Measurements from ENCODE around the gene PRAMEF1.
"Not testable (repeated sequence)": the region's sequence is repeated elsewhere in the genome, so short reads cannot be mapped to it uniquely, and the experiment has no call there.

DNA sequence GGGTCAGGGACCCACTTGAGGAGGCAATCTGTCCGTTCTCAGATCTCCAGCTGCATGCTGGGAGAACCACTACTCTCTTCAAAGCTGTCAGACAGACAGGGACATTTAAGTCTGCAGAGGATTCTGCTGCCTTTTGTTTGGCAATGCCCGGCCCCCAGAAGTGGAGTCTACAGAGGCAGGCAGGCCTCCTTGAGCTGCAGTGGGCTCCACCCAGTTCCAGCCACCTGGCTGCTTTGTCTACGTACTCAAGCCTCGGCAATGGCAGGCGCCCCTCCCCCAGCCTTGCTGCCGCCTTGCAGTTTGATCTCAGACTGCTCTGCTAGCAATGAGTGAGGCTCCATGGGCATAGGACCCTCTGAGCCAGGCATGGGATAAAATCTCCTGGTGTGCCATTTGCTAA, 27.9 kb downstream of the PRAMEF1 start:
- not testable (repeated sequence) for TF ChIP-seq ZNF302 (tag by site-specific recombination; IDR thresholded peaks at IDR 0.05; ENCODE audit: low read depth); ZIC2 (tag by site-specific recombination; IDR thresholded peaks at IDR 0.05); TCF7L2 (IDR thresholded peaks at IDR 0.05; ENCODE audit: borderline replicate concordance, low read depth, low read length); ZNF366 (tag by site-specific recombination; conservative IDR thresholded peaks at IDR 0.05); ZNF768 (tag by site-specific recombination; IDR thresholded peaks at IDR 0.05); ZNF596 (tag by site-specific recombination; IDR thresholded peaks at IDR 0.05); BCL11A (tag by site-specific recombination; IDR thresholded peaks at IDR 0.05; ENCODE audit: low read depth); ZNF114 (tag by site-specific recombination; IDR thresholded peaks at IDR 0.05)
- TF ChIP-seq, protein P1, sequence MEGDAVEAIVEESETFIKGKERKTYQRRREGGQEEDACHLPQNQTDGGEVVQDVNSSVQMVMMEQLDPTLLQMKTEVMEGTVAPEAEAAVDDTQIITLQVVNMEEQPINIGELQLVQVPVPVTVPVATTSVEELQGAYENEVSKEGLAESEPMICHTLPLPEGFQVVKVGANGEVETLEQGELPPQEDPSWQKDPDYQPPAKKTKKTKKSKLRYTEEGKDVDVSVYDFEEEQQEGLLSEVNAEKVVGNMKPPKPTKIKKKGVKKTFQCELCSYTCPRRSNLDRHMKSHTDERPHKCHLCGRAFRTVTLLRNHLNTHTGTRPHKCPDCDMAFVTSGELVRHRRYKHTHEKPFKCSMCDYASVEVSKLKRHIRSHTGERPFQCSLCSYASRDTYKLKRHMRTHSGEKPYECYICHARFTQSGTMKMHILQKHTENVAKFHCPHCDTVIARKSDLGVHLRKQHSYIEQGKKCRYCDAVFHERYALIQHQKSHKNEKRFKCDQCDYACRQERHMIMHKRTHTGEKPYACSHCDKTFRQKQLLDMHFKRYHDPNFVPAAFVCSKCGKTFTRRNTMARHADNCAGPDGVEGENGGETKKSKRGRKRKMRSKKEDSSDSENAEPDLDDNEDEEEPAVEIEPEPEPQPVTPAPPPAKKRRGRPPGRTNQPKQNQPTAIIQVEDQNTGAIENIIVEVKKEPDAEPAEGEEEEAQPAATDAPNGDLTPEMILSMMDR (tag by site-specific recombination; IDR thresholded peaks at IDR 0.05) = not testable (repeated sequence)
- TF ChIP-seq, protein P2, sequence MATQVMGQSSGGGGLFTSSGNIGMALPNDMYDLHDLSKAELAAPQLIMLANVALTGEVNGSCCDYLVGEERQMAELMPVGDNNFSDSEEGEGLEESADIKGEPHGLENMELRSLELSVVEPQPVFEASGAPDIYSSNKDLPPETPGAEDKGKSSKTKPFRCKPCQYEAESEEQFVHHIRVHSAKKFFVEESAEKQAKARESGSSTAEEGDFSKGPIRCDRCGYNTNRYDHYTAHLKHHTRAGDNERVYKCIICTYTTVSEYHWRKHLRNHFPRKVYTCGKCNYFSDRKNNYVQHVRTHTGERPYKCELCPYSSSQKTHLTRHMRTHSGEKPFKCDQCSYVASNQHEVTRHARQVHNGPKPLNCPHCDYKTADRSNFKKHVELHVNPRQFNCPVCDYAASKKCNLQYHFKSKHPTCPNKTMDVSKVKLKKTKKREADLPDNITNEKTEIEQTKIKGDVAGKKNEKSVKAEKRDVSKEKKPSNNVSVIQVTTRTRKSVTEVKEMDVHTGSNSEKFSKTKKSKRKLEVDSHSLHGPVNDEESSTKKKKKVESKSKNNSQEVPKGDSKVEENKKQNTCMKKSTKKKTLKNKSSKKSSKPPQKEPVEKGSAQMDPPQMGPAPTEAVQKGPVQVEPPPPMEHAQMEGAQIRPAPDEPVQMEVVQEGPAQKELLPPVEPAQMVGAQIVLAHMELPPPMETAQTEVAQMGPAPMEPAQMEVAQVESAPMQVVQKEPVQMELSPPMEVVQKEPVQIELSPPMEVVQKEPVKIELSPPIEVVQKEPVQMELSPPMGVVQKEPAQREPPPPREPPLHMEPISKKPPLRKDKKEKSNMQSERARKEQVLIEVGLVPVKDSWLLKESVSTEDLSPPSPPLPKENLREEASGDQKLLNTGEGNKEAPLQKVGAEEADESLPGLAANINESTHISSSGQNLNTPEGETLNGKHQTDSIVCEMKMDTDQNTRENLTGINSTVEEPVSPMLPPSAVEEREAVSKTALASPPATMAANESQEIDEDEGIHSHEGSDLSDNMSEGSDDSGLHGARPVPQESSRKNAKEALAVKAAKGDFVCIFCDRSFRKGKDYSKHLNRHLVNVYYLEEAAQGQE (tag by site-specific recombination; IDR thresholded peaks at IDR 0.05) = not testable (repeated sequence)
